Effector CD8-positive, alpha-beta T cell (primary cell): ENCODE results near the gene PERM1.
"Not testable (repeated sequence)": the region's sequence is repeated elsewhere in the genome, so short reads cannot be mapped to it uniquely, and the experiment has no call there.

Experiments
- DNase-seq: peaks from one replicate; lab custom pipeline; 2025; lab: John Stamatoyannopoulos, UW

PERM1 gene

DNA sequence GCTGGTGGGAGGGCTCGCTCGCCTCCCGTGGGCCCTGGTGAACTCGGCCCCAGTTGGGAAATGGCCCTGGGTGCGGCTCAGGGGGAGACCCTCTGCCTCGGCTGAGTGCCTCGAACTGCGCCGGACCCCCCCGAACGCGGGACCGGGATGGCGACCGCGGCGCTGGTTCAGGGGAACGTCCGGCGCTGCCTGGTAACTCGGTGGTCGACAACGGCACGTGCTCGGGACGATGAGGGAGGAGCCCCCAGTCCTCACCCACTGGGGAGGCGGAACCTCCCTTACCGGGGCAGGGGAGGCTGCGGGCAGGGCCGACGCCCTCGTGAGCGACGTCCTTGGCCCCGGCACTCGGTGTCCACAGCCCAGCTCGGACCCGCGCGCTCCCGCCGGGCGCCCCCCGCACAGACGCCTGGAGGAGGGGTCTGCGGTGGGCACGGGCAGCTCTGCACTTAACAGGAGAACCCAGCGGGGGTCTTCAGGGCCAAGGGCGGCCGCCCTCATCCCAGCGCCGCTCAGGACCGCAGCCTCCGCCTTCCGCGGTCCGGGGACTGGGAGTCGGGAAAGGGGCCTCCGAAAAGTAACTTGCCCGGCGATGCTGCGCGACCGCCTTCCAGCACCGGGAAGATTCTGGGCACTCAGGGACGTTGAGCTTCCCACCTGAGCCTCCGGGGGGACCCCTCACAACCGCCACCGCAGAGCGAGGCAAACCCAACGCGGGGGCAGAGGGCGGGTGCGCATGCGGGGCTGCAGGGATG lies 16.3 kb upstream of the PERM1 start:
- DNase-seq: no peak

- no peak for DNase-seq
Observed at GRCh38 chr1:997713-997992, 15.8 kb upstream of the PERM1 start.

- DNase-seq: no peak
Observed at GRCh38 chr1:996851-997712, 15.2 kb upstream of the PERM1 start.

GRCh38 chr1:995665-996633 lies 14.1 kb upstream of the PERM1 start:
- no peak for DNase-seq

DNA sequence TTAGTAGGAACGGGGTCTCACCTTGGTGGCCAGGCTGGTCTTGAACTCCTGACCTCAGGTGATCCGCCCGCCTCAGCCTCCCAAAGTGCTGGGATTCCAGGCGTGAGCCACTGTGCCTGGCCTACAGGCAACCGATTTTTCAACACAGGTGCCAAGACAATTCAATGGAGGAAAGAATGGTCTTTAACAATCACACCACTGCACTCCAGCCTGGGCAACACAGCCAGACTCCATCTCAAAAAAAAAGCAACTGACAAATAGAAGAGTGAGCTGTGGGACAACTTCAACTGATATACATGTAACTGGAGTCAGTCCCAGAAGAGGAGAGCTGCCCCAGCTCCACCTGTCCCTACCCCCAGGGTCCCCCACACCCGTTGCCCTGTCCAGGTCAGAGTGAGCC lies 12.7 kb upstream of the PERM1 start:
- not testable (repeated sequence) for DNase-seq

GRCh38 chr1:993379-993995 lies 11.6 kb upstream of the PERM1 start:
- no peak for DNase-seq

- DNase-seq: no peak
Observed at GRCh38 chr1:992362-992761, 10.5 kb upstream of the PERM1 start.

DNA sequence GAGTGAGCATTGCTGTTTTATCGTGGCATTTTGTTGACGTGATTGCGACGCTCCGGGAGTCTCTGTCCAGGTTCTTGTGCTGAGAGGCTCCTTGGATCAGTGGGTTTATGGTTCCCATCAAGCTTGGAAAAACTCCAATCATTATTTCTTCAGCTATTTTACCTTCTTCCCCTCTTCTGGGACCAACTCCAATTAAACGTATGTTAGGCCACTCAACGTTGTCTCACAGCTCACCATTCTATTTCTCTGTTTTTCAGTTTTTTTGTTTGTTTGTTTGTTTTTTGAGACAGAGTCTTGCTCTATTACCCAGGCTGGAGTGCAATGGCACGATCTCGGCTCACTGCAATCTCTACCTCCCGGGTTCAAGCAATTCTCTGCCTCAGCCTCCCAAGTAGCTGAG lies 10.0 kb upstream of the PERM1 start:
- no peak for DNase-seq

DNA sequence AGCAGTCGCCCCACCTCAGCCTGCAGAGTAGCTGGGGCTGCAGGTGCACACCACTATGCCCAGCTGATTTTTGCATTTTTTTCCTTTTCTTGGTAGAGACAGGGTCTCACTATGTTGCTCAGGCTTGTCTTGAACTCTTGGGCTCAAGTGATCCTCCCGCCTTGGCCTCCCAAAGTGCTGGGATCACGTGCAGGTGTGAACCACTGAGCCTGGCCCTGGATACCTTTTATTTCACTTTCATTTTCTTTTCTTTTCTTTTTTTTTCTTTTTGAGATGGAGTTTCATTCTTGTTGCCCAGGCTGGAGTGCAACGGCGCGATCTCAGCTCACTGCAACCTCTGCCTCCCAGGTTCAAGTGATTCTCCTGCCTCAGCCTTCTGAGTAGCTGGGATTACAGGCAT lies 9.4 kb upstream of the PERM1 start:
- not testable (repeated sequence) for DNase-seq

GRCh38 chr1:988061-988460 lies 6.2 kb upstream of the PERM1 start:
- DNase-seq: not testable (repeated sequence)

DNA sequence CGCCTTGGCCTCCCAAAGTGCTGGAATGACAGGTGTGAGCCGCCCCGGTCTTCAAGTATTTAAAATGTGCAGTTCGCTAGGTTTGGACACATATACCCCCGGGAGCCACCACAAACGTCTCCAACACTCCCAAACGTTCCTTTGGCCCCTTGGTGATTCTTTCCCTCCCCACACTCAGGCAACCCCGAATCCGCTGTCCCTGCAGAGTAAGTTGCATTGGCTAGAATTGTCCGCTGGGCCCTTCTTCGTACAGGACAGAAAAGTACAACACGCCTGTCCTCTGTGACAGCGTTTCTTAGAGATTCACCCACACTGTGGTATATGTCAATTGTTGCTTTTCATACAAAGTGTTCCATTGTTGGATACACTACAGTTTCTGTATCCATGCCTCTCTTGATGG lies 3.2 kb upstream of the PERM1 start:
- no peak for DNase-seq

- DNase-seq: no peak
Observed at GRCh38 chr1:984476-984814, 2.6 kb upstream of the PERM1 start.

DNA sequence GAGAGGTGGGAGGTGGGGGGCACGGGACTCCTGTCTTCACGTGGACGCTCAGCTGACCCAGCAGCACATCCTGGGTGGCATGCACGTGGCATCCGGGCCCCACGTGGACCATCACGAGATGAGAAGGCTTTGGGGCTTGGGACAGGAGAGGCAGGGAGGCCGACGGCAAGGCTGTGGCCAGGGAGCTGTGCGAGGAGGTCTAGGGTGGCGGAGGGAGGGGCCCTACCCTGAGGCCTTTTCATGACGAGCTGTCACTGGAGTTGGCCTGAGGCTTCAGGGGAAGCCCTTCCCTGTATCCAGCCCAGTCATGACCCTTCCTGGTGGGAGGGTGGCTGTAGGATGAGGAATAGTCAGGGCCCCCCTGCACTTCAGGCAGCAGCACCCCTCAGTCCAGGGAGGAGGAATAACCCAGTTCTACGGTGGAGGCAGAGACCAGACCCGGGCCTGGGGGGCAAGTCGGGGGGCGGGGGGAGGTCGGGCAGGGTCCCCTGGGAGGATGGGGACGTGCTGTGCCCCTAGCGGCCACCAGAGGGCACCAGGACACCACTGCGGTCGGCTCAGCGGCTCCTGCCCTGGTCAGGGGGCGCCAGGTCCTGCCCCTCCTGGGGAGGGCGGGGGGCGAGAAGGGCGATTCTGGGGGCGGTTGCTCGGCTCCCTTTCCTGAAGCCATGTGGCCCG lies 2.0 kb upstream of the PERM1 start:
- DNase-seq: peak; percentile 52

DNA sequence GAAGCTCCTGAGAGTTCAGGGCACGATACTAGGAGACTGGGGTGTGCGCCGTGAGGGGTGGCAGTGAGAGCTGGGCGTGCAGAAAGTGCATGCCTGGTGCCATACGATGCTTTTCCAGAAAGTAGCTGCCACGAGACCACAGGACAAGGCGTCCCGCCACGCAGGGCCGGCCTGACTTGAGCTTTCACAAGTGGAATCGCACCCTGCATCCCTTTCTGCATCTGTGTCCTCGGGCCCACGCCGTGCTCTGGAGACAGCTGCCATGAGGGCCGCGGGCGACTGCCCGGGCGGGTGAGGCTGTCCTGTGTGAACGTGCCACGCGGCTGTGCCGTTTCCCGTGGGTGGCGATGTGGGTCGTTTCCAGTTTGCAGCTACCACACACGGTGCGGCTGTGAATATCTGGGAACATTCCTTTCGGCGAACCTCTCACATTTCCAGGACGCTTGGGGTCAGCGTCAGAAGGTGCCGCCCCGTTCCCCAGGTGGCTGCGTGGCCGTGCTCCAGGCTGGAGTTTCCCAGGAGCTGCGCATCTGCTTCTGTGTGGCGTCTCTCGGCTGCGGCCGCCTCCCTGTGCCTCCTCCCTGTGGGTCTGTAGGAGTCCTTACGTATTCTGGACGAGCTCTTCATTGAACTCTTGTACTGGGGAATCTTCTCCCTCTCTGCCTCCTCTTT lies 1.0 kb upstream of the PERM1 start:
- DNase-seq: no peak

DNA sequence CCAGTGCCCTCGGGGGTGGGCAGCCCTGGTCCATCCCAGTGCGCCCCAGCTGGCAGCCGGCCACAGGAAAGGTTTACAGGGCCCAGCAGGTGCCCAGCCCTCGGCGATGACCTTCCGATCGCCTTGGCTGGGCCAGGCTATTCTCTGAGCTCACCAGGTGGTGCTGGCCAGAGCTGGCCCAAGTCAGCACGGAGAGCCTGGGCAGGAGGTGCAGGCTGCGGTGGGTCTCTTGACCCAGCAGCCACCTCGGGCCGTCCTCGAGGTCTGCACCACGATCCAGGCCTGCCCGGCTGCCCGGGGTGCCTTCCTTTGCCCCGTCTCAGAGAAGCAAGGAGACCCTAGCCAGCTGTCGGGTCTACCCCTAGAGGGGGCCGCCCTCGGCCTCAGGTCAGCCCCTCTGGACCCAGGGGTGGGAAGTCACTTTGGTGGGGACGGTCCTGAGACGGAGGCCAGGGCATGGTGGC lies 370 bp downstream of the PERM1 start:
- no peak for DNase-seq

DNA sequence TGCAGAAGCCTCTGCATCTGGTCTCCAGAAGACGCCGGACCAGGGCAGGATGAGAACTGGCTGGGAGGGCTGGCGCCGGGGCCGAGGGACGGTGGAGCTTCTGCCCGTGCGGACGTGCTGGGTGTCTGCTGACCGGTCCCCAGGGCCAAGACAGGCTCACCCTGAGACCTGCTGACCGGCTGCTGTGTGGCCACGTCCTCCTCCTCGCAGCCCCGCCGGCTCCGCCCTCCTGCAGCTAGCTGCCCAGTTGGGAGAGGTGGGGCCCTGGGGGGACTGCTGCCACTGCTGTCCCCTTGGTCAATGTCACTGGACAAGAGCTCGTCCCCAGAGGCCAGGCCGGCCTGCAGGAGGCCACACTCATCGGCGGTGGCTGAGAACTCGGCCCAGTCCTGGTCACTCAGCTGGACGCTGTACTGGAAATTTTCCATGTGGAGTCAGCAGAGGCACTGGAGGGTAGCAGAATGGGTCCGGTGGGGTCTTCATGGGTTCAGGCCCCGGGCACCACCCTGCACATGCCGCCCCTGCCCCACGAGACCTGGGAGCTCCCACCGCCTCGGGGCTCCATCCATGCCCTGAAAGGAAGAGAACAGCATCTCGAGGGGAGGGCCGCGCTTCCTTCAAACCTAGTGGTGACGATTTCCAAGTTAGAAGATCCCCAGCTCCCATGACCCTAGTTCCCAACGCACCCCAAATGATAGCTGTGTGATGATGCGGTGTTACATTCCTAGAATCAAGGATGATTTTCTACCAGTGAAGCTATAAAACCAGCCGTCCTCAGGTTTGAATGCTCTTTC lies 1.1 kb downstream of the PERM1 start:
- no peak for DNase-seq

GRCh38 chr1:980137-980571 lies 1.7 kb downstream of the PERM1 start:
- DNase-seq: no peak

- no peak for DNase-seq
Observed at GRCh38 chr1:979744-980072, 2.2 kb downstream of the PERM1 start.

DNA sequence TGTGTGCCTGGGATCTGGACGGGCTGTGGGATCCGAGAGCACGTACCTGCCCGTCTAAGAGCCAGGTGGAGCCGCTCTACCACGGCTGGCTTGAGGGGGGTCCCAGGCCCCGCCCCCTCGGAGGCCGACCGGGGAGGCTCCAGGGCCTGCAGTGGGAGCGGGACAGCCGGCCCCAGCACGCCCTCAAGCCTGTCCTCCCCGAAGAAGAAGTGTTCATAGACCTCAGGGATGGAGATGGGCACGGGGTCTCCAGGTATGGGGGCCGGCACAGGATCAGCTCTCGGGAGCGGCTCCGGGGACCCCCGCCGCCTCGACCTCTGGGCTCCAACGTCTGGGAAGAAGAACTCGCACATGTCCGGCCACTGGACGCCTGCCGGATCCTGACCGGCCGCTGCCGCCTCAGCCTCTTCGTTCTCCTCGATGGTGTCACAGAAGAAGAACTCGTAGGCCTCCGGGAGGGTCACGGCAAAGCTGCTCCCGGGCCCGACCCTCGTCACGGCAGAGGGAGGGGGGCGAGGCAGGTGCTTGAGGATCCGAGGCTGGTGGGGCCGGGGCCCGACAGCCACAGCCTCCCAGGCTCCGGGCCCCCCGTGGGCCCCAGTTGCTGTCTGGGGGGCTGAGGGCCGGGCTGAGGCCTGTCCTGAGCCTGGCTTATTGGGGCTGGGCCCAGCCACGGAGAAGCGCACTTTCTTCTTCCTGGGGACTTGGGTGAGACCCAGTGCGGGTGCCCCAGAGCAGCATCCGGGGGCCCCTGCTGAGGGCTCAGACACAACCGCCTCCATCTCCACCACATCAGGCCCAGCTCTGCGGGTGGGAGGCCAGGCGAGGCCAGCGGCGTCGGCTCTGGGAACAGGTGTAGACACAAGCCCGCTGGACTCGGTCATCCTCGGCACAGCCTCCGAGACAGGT lies 2.8 kb downstream of the PERM1 start:
- no peak for DNase-seq
